Suprapubic skin (tissue), 4 donors: ENCODE data around the gene TLE1. TPM values are rescaled to one million over a fixed set of nuclear protein-coding genes. Genes with fewer than 3 reads are reported as not detected.

Source experiments
- DNase-seq, 2 donors: peaks; one replicate each; pipeline ENCODE4 v3.0.0-alpha.2; 2019; ENCODE audit warnings: low spot score in 2 of 2
- H3K27ac ChIP-seq: fragments of 200-600 bp; sonication (generic); one replicate; pipeline ENCODE4 v1.5.1; 2019
- H3K27me3 ChIP-seq: fragments of 200-600 bp; sonication (generic); one replicate; pipeline ENCODE4 v1.5.1; 2019
- H3K36me3 ChIP-seq: fragments of 200-600 bp; sonication (generic); one replicate; pipeline ENCODE4 v1.5.1; 2019
- H3K4me1 ChIP-seq: fragments of 200-600 bp; sonication (generic); one replicate; pipeline ENCODE4 v1.5.1; 2019
- H3K4me3 ChIP-seq: fragments of 200-600 bp; sonication (generic); one replicate; pipeline ENCODE4 v1.5.1; 2019; ENCODE audit warnings: mild to moderate bottlenecking
- H3K9me3 ChIP-seq: fragments of 200-600 bp; sonication (generic); one replicate; pipeline ENCODE4 v1.5.1; 2019
- CTCF ChIP-seq, 2 donors: fragments of 200-600 bp in 1 of 2; fragments of 450-650 bp in 1 of 2; sonication (generic) in 1 of 2; IDR thresholded peaks; one replicate each; pipeline ENCODE4 v1.5.1; 2016 to 2019; ENCODE audit warnings: antibody characterized with exemption in 2 of 2, mild to moderate bottlenecking in 1 of 2, moderate library complexity in 1 of 2
- EP300 ChIP-seq: sonication (generic); formaldehyde crosslinking; IDR thresholded peaks from one replicate; pipeline ENCODE4 v1.6.1; 2017; ENCODE audit warnings: antibody characterized with exemption
- POLR2A ChIP-seq, 2 donors: fragments of 450-650 bp; IDR thresholded peaks; one replicate each; pipeline ENCODE4 v1.6.1; 2017; ENCODE audit warnings: antibody characterized with exemption in 2 of 2, mild to moderate bottlenecking in 2 of 2, moderate library complexity in 2 of 2
- POLR2AphosphoS5 ChIP-seq, 3 donors: sonication (generic); formaldehyde crosslinking; IDR thresholded peaks; one replicate each; pipeline ENCODE4 v1.6.1; 2017; ENCODE audit warnings: antibody characterized with exemption in 3 of 3
- WGBS: methylation state at CpG from one replicate; pipeline ENCODE4 v1.1.5; 2018; 5-methylcytosine and 5-hydroxymethylcytosine counted together
- total RNA-seq, 4 donors: library from RNA; depleted of rRNA; stranded (reverse); fragments of >200 nt; gene quantifications; one replicate each; pipeline ENCODE4 v1.1.0, GENCODE V29; 2016

Gene TLE1
- total RNA-seq, 4 donors from 2014 or later, result 34.8 to 73.5 (median 47.5) TPM

GRCh38 chr9:81539317-81539716, 150.0 kb downstream of the TLE1 start:
- no peaks in the 10 kb centered on the region for H3K36me3 ChIP-seq
- H3K4me1 ChIP-seq, result no peaks in the 10 kb centered on the region
- WGBS, result 89% methylated on average over 3 of the region's 3 CpGs
- TF ChIP-seq POLR2A (IDR thresholded peaks at IDR 0.05) (no peak), EP300 (no peak), CTCF (IDR thresholded peaks at IDR 0.05) (no peak), POLR2AphosphoS5 (IDR thresholded peaks at IDR 0.05) (no peak)
- no peaks in the 10 kb centered on the region for H3K9me3 ChIP-seq
- no peak for DNase-seq
- no peak overlapping the region for H3K27ac ChIP-seq
- H3K4me3 ChIP-seq, result no peak overlapping the region
- H3K27me3 ChIP-seq, result no peaks in the 10 kb centered on the region

GRCh38 chr9:81538890-81539289, 150.5 kb downstream of the TLE1 start:
- DNase-seq, result no peak
- no peaks in the 10 kb centered on the region for H3K36me3 ChIP-seq
- H3K9me3 ChIP-seq, result no peaks in the 10 kb centered on the region
- H3K4me1 ChIP-seq, result no peaks in the 10 kb centered on the region
- no peak overlapping the region for H3K27ac ChIP-seq
- no peak for TF ChIP-seq POLR2AphosphoS5 (IDR thresholded peaks at IDR 0.05)
- no peak for TF ChIP-seq CTCF (IDR thresholded peaks at IDR 0.05)
- no peak for TF ChIP-seq EP300
- no peak for TF ChIP-seq POLR2A (IDR thresholded peaks at IDR 0.05)
- H3K4me3 ChIP-seq, result no peak overlapping the region
- 94% methylated on average over 6 of the region's 6 CpGs for WGBS
- no peaks in the 10 kb centered on the region for H3K27me3 ChIP-seq

GRCh38 chr9:81537964-81538363, 151.4 kb downstream of the TLE1 start:
- Histone ChIP-seq H3K27ac (no peak overlapping the region), H3K4me3 (no peak overlapping the region), H3K36me3 (no peaks in the 10 kb centered on the region), H3K9me3 (no peaks in the 10 kb centered on the region), H3K4me1 (no peaks in the 10 kb centered on the region), H3K27me3 (no peaks in the 10 kb centered on the region)
- 86% methylated on average over 1 of the region's 1 CpG for WGBS
- TF ChIP-seq POLR2A (IDR thresholded peaks at IDR 0.05) (no peak), CTCF (IDR thresholded peaks at IDR 0.05) (no peak), EP300 (no peak), POLR2AphosphoS5 (IDR thresholded peaks at IDR 0.05) (no peak)
- DNase-seq, result no peak

- no peaks in the 10 kb centered on the region for H3K36me3 ChIP-seq
- no peaks in the 10 kb centered on the region for H3K27me3 ChIP-seq
- no peak for DNase-seq
- 92% methylated on average over 9 of the region's 9 CpGs for WGBS
- no peak overlapping the region for H3K4me3 ChIP-seq
- H3K27ac ChIP-seq, result no peak overlapping the region
- H3K9me3 ChIP-seq, result no peaks in the 10 kb centered on the region
- no peak for TF ChIP-seq CTCF (IDR thresholded peaks at IDR 0.05)
- TF ChIP-seq POLR2A (IDR thresholded peaks at IDR 0.05), result no peak
- no peak for TF ChIP-seq POLR2AphosphoS5 (IDR thresholded peaks at IDR 0.05)
- no peak for TF ChIP-seq EP300
- no peaks in the 10 kb centered on the region for H3K4me1 ChIP-seq
These were observed 152.9 kb downstream of the TLE1 start for GRCh38 chr9:81536242-81537025.

- Histone ChIP-seq H3K4me3 (no peak overlapping the region), H3K36me3 (no peaks in the 10 kb centered on the region), H3K27ac (no peak overlapping the region), H3K9me3 (no peaks in the 10 kb centered on the region), H3K4me1 (peaks cover 2% of the 10 kb centered on the region), H3K27me3 (no peaks in the 10 kb centered on the region)
- no peak for TF ChIP-seq POLR2A (IDR thresholded peaks at IDR 0.05)
- TF ChIP-seq CTCF (IDR thresholded peaks at IDR 0.05), result no peak
- TF ChIP-seq POLR2AphosphoS5 (IDR thresholded peaks at IDR 0.05), result no peak
- no peak for TF ChIP-seq EP300
- whole genome bisulfite sequencing, result 87% methylated on average over 9 of the region's 9 CpGs
- no peak for DNase-seq
These were observed 153.7 kb downstream of the TLE1 start for GRCh38 chr9:81535542-81536241.
